NB4 (cell line): ENCODE measurements around the gene HRAS.

ENCODE experiments used
- CTCF ChIP-seq: IDR thresholded peaks from one replicate; pipeline ENCODE4 v1.5.1; 2012; ENCODE audit warnings: low read depth, low read length
- MAX ChIP-seq: IDR thresholded peaks from 2 replicates; pipeline ENCODE4 v1.6.1; 2011; ENCODE audit warnings: low read depth, low read length

GRCh38 chr11:499201-500076 is 35.9 kb downstream of the HRAS start:
- TF ChIP-seq CTCF (no peak), MAX (no peak)
